ENCODE measurements around the gene NAPA.

The NAPA gene

DNA sequence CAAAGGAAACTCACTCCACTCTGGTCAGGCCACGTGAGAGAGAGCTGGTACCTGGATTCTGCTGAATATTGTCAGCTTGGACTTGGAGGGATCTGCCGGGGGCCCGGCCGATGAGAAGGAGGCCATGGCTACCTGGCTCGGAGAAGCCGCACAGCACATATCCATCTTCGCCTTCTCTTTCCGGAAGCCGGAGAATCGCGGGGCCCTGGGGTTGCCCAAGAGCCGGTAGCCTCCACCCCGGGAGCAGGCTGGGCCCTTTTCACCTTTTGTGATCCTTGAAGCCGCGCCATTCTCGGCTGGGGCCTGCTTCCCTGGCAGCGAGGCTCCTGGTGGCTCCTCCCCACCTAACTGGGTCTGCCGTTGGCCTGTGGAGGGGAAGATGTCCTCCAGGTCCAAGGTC, 29.2 kb upstream of the NAPA start:
- no peaks in the 10 kb centered on the region for H3K4me1 ChIP-seq (ENCODE audit: insufficient read depth, low read length, severe bottlenecking)
- H3K79me2 ChIP-seq (ENCODE audit: insufficient read depth, low read length): no peaks in the 10 kb centered on the region
- H3K4me2 ChIP-seq (ENCODE audit: low read length): no peak overlapping the region
- H2AFZ ChIP-seq (ENCODE audit: low read length): no peak overlapping the region
- no peak overlapping the region for H3K27ac ChIP-seq (ENCODE audit: low read depth, low read length, poor library complexity, severe bottlenecking)
- 0 out of 2 replicates have a peak, but pooled peaks cover 3% of the 10 kb centered on the region for H3K27me3 ChIP-seq (ENCODE audit: insufficient read depth, low read length)
- no peaks in the 10 kb centered on the region for H3K9me2 ChIP-seq (ENCODE audit: low read depth, low read length)
- TF ChIP-seq EZH2 (IDR thresholded peaks at IDR 0.05; ENCODE audit: borderline replicate concordance, low read length): no peak
- TF ChIP-seq, protein P1, sequence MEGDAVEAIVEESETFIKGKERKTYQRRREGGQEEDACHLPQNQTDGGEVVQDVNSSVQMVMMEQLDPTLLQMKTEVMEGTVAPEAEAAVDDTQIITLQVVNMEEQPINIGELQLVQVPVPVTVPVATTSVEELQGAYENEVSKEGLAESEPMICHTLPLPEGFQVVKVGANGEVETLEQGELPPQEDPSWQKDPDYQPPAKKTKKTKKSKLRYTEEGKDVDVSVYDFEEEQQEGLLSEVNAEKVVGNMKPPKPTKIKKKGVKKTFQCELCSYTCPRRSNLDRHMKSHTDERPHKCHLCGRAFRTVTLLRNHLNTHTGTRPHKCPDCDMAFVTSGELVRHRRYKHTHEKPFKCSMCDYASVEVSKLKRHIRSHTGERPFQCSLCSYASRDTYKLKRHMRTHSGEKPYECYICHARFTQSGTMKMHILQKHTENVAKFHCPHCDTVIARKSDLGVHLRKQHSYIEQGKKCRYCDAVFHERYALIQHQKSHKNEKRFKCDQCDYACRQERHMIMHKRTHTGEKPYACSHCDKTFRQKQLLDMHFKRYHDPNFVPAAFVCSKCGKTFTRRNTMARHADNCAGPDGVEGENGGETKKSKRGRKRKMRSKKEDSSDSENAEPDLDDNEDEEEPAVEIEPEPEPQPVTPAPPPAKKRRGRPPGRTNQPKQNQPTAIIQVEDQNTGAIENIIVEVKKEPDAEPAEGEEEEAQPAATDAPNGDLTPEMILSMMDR (IDR thresholded peaks at IDR 0.05; ENCODE audit: low read length): no peak
- no peaks in the 10 kb centered on the region for H3K36me3 ChIP-seq (ENCODE audit: insufficient read depth, low read length)
- no peaks in the 10 kb centered on the region for H3F3A ChIP-seq (ENCODE audit: insufficient read depth, low read length)
- no peak overlapping the region for H3K4me3 ChIP-seq (ENCODE audit: low read depth, low read length, poor library complexity, severe bottlenecking)
- H3K9me3 ChIP-seq (ENCODE audit: low read length): no peaks in the 10 kb centered on the region
- H4K20me1 ChIP-seq (ENCODE audit: insufficient read depth, low read length): no peaks in the 10 kb centered on the region
- H3K9ac ChIP-seq (ENCODE audit: low read length): no peak overlapping the region

DNA sequence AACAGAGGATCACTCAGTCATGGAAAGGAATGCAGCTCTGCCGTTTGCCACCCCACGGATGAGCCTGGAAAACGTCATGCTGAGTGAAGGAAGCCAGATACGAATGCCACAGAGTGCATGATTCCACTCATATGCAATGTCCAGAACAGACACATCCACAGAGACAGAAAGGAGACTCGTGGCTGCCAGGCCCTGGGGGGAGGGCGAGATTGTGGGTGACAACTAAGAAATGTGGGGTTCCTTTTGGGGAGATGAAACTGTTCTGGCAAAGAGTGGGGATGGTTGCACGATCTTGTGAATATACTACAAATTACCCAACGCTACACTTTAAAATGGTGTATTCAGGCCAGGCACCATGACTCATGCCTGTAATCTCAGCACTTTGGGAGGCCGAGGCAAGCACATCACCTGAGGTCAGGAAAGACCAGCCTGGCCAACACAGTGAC, 27.2 kb upstream of the NAPA start:
- Histone ChIP-seq H3K9ac (ENCODE audit: low read length) (no peak overlapping the region), H3F3A (ENCODE audit: insufficient read depth, low read length) (no peaks in the 10 kb centered on the region), H3K4me2 (ENCODE audit: low read length) (no peak overlapping the region), H3K9me3 (ENCODE audit: low read length) (no peaks in the 10 kb centered on the region), H4K20me1 (ENCODE audit: insufficient read depth, low read length) (no peaks in the 10 kb centered on the region), H3K27ac (ENCODE audit: low read depth, low read length, poor library complexity, severe bottlenecking) (no peak overlapping the region), H3K4me1 (ENCODE audit: insufficient read depth, low read length, severe bottlenecking) (no peaks in the 10 kb centered on the region), H2AFZ (ENCODE audit: low read length) (no peak overlapping the region), H3K27me3 (ENCODE audit: insufficient read depth, low read length) (0 out of 2 replicates have a peak, but pooled peaks cover 3% of the 10 kb centered on the region), H3K36me3 (ENCODE audit: insufficient read depth, low read length) (no peaks in the 10 kb centered on the region), H3K79me2 (ENCODE audit: insufficient read depth, low read length) (no peaks in the 10 kb centered on the region), H3K9me2 (ENCODE audit: low read depth, low read length) (no peaks in the 10 kb centered on the region), H3K4me3 (ENCODE audit: low read depth, low read length, poor library complexity, severe bottlenecking) (no peak overlapping the region)
- TF ChIP-seq, protein P1 (IDR thresholded peaks at IDR 0.05; ENCODE audit: low read length): no peak
- no peak for TF ChIP-seq EZH2 (IDR thresholded peaks at IDR 0.05; ENCODE audit: borderline replicate concordance, low read length)

DNA sequence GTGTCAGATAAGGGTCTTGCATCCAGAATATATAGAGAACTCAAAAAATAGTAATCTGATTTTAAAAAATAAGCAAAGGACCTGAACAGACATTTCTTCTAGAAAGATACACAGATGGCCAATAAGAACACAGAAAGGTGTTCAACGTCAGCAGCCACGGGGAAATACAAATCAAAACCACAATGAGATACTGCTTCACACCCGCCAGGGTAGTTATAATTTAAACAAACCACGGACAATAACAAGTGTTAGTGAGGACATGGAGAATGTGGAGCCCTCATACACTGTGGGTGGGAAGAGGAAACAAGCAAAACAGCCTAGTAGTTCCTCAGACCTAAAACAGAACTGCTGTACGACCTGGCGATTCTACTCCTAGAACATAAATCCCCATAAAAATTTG, 26.7 kb upstream of the NAPA start:
- no peaks in the 10 kb centered on the region for H3K79me2 ChIP-seq (ENCODE audit: insufficient read depth, low read length)
- no peaks in the 10 kb centered on the region for H3K36me3 ChIP-seq (ENCODE audit: insufficient read depth, low read length)
- H3K9me3 ChIP-seq (ENCODE audit: low read length): no peaks in the 10 kb centered on the region
- H3K27me3 ChIP-seq (ENCODE audit: insufficient read depth, low read length): 0 out of 2 replicates have a peak, but pooled peaks cover 3% of the 10 kb centered on the region
- H3K4me3 ChIP-seq (ENCODE audit: low read depth, low read length, poor library complexity, severe bottlenecking): no peak overlapping the region
- H3K9ac ChIP-seq (ENCODE audit: low read length): no peak overlapping the region
- H3K9me2 ChIP-seq (ENCODE audit: low read depth, low read length): no peaks in the 10 kb centered on the region
- H2AFZ ChIP-seq (ENCODE audit: low read length): no peak overlapping the region
- no peak overlapping the region for H3K27ac ChIP-seq (ENCODE audit: low read depth, low read length, poor library complexity, severe bottlenecking)
- no peaks in the 10 kb centered on the region for H4K20me1 ChIP-seq (ENCODE audit: insufficient read depth, low read length)
- H3K4me1 ChIP-seq (ENCODE audit: insufficient read depth, low read length, severe bottlenecking): no peaks in the 10 kb centered on the region
- TF ChIP-seq EZH2 (IDR thresholded peaks at IDR 0.05; ENCODE audit: borderline replicate concordance, low read length): no peak
- TF ChIP-seq, protein P1 (IDR thresholded peaks at IDR 0.05; ENCODE audit: low read length): no peak
- H3F3A ChIP-seq (ENCODE audit: insufficient read depth, low read length): no peaks in the 10 kb centered on the region
- no peak overlapping the region for H3K4me2 ChIP-seq (ENCODE audit: low read length)
